PC-9 (cell line): ENCODE results near the gene GAL3ST1. TPM values are rescaled to one million over a fixed set of nuclear protein-coding genes. Genes with fewer than 3 reads are reported as not detected.

Source experiments
- BruUV-seq: library from RNA; stranded (reverse); fragments of 400-500 nt; replicated peaks from 2 replicates; lab custom pipeline; 2021; lab: Mats Ljungman, UMichigan
- CTCF ChIA-PET: fragments of 300-600 bp; sonication (Branson Sonifier 250); formaldehyde crosslinking; loops from one replicate; lab custom pipeline; 2022; ENCODE audit warnings: antibody characterized with exemption; lab: Charles Lee
- POLR2A ChIA-PET: fragments of 300-600 bp; sonication (Branson Sonifier 250); formaldehyde crosslinking; loops from one replicate; lab custom pipeline; 2022; ENCODE audit warnings: antibody characterized with exemption; ENCODE audit not compliant: unreplicated experiment; lab: Charles Lee
- DNase-seq, 2 experiments: peaks; one replicate each; pipeline versions ENCODE4 v3.0.0 to v3.0.0-alpha.2; 2015 to 2022; ENCODE audit warnings: mixed read lengths in 1 of 2
- H2AFZ ChIP-seq: fragments of 200-600 bp; sonication (generic); 2 replicates; pipeline ENCODE4 v1.8.1; 2017; ENCODE audit warnings: antibody characterized with exemption
- H3F3A ChIP-seq: fragments of 200-600 bp; sonication (generic); 2 replicates; pipeline ENCODE4 v1.8.1; 2017; ENCODE audit warnings: antibody characterized with exemption, mild to moderate bottlenecking, low read depth; ENCODE audit not compliant: insufficient read depth
- H3K27ac ChIP-seq: fragments of 200-600 bp; sonication (generic); 2 replicates; pipeline ENCODE4 v1.6.1; 2016; ENCODE audit warnings: mixed run types
- H3K27me3 ChIP-seq: fragments of 200-600 bp; sonication (generic); 2 replicates; pipeline ENCODE4 v1.6.1; 2016; ENCODE audit warnings: low read depth, mixed run types; ENCODE audit not compliant: insufficient read depth
- H3K36me3 ChIP-seq: fragments of 200-600 bp; sonication (generic); 2 replicates; pipeline ENCODE4 v1.6.1; 2016; ENCODE audit warnings: low read depth, mixed run types
- H3K4me1 ChIP-seq: fragments of 200-600 bp; sonication (generic); replicated peaks from 2 replicates; pipeline ENCODE4 v1.6.1; 2016; ENCODE audit warnings: mixed run types; ENCODE audit not compliant: insufficient read depth
- H3K4me2 ChIP-seq: fragments of 200-600 bp; sonication (generic); 2 replicates; pipeline ENCODE4 v1.6.1; 2017; ENCODE audit warnings: mixed run types
- H3K4me3 ChIP-seq: fragments of 200-600 bp; sonication (generic); 2 replicates; pipeline ENCODE4 v1.6.1; 2016; ENCODE audit warnings: mixed run types
- H3K79me2 ChIP-seq: fragments of 200-600 bp; sonication (generic); 2 replicates; pipeline ENCODE4 v1.6.1; 2017; ENCODE audit warnings: low read depth, mixed run types
- H3K9me2 ChIP-seq: fragments of 200-600 bp; sonication (generic); 2 replicates; pipeline ENCODE4 v1.8.1; 2017; ENCODE audit warnings: mild to moderate bottlenecking; ENCODE audit not compliant: insufficient read depth
- H3K9me3 ChIP-seq: fragments of 200-600 bp; sonication (generic); 2 replicates; pipeline ENCODE4 v1.8.1; 2016; ENCODE audit warnings: low read depth; ENCODE audit not compliant: insufficient read depth
- H4K20me1 ChIP-seq: fragments of 200-600 bp; sonication (generic); 2 replicates; pipeline ENCODE4 v1.8.1; 2017; ENCODE audit not compliant: insufficient read depth
- EZH2 ChIP-seq: fragments of 200-600 bp; sonication (generic); IDR thresholded peaks from 2 replicates; pipeline ENCODE4 v1.8.0; 2017; ENCODE audit warnings: antibody characterized with exemption, low read depth
- intact Hi-C: fragments of 100-400 bp; cut with micrococcal nuclease; formaldehyde crosslinking; loops from one replicate; pipeline ENCODE4 v1.10.0; 2022; ENCODE audit not compliant: unreplicated experiment
- total RNA-seq: library from RNA; stranded (reverse); gene quantifications from 2 replicates; pipeline ENCODE4 v1.2.3, GENCODE V29; 2021
- TF ChIP-seq, protein P1 (sequence below): fragments of 200-600 bp; sonication (generic); conservative IDR thresholded peaks from 2 replicates; pipeline ENCODE4 v1.6.1; 2017; ENCODE audit warnings: mixed run types, antibody characterized with exemption, mild to moderate bottlenecking, moderate library complexity

GAL3ST1 gene
- total RNA-seq, 1 experiment from 2014 or later: 0.52 TPM

- Histone ChIP-seq H3K4me3 (no peak overlapping the region), H3K9me3 (no peaks in the 10 kb centered on the region), H3F3A (no peaks in the 10 kb centered on the region), H3K4me2 (no peak overlapping the region), H3K79me2 (no peaks in the 10 kb centered on the region), H2AFZ (no peak overlapping the region), H4K20me1 (no peaks in the 10 kb centered on the region), H3K27ac (no peak overlapping the region), H3K9me2 (no peaks in the 10 kb centered on the region), H3K36me3 (no peaks in the 10 kb centered on the region), H3K27me3 (no peaks in the 10 kb centered on the region), H3K4me1 (0 out of 2 replicates have a peak, but pooled peaks cover 9% of the 10 kb centered on the region)
- POLR2A ChIA-PET: no interaction called here
- DNase-seq: no peak
- no TSS peak for BruUV-seq
- intact Hi-C loops: no loop called here
- no peak for TF ChIP-seq EZH2
- TF ChIP-seq, protein P1, sequence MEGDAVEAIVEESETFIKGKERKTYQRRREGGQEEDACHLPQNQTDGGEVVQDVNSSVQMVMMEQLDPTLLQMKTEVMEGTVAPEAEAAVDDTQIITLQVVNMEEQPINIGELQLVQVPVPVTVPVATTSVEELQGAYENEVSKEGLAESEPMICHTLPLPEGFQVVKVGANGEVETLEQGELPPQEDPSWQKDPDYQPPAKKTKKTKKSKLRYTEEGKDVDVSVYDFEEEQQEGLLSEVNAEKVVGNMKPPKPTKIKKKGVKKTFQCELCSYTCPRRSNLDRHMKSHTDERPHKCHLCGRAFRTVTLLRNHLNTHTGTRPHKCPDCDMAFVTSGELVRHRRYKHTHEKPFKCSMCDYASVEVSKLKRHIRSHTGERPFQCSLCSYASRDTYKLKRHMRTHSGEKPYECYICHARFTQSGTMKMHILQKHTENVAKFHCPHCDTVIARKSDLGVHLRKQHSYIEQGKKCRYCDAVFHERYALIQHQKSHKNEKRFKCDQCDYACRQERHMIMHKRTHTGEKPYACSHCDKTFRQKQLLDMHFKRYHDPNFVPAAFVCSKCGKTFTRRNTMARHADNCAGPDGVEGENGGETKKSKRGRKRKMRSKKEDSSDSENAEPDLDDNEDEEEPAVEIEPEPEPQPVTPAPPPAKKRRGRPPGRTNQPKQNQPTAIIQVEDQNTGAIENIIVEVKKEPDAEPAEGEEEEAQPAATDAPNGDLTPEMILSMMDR: no peak
- CTCF ChIA-PET: no interaction called here
These were observed 27.3 kb downstream of the GAL3ST1 start for GRCh38 chr22:30547188-30547587.

DNA sequence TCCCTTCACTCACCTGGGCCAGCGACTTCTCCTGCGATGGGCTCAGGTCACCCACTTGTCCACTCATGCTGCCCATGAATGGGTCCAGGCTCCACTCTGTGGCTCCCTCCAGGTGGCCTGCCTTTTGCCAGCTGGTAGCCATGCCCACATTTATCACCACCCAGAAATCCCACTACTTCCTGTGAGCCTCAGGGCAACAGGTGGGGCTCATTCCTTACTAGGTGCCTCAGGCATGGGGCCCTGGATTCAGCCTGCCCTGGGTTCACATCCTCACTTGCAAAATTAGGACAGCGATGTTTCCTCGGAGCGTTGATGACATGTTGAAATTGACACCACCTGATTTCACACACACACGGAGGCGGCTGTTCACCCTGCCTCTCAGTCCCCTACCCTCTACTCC is 27.8 kb downstream of the GAL3ST1 start, which contains the start of gene SEC14L6:
SEC14L6 (minus strand) TSS at position 126 of the 400 bp plus-strand sequence; CDS start at position 67, 59 bp downstream.
- 0 out of 2 replicates have a peak, but pooled peaks cover 9% of the 10 kb centered on the region for H3K4me1 ChIP-seq
- peak; percentile 34 to 51 for DNase-seq
- no peak within 1 kb of the TSS for H3K27ac ChIP-seq
- CTCF ChIA-PET: no interaction called here
- H3K4me3 ChIP-seq: no peak within 1 kb of the TSS
- no peaks in the 10 kb centered on the region for H3K27me3 ChIP-seq
- intact Hi-C loops: no loop called here
- H2AFZ ChIP-seq: no peak within 1 kb of the TSS
- TF ChIP-seq, protein P1: no peak
- no peak for TF ChIP-seq EZH2
- H3K4me2 ChIP-seq: no peak within 1 kb of the TSS
- no peaks in the 10 kb centered on the region for H3K36me3 ChIP-seq
- H3K9me2 ChIP-seq: no peaks in the 10 kb centered on the region
- H3F3A ChIP-seq: no peaks in the 10 kb centered on the region
- no peaks in the 10 kb centered on the region for H3K9me3 ChIP-seq
- H3K79me2 ChIP-seq: no peaks in the 10 kb centered on the region
- no peaks in the 10 kb centered on the region for H4K20me1 ChIP-seq
- POLR2A ChIA-PET: no interaction called here
- no TSS peak for BruUV-seq

DNA sequence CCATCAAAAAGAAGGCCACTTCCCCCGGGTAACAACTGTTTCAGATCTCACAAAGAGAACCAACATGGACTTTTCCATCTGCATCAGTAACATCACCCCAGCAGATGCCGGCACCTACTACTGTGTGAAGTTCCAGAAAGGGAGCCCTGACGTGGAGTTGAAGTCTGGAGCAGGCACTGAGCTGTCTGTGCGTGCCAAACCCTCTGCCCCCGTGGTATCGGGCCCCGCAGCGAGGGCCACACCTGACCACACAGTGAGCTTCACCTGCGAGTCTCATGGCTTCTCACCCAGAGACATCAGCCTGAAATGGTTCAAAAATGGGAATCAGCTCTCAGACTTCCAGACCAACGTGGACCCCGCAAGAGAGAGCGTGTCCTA is 31.7 kb downstream of the GAL3ST1 start:
- TF ChIP-seq, protein P1: no peak
- TF ChIP-seq EZH2: no peak
- Histone ChIP-seq H3K27ac (no peak overlapping the region), H3K4me3 (no peak overlapping the region), H4K20me1 (no peaks in the 10 kb centered on the region), H2AFZ (no peak overlapping the region), H3K9me3 (no peaks in the 10 kb centered on the region), H3K9me2 (no peaks in the 10 kb centered on the region), H3F3A (no peaks in the 10 kb centered on the region; the same call in 1 of the 2 replicates), H3K36me3 (no peaks in the 10 kb centered on the region), H3K79me2 (no peaks in the 10 kb centered on the region), H3K4me1 (0 out of 2 replicates have a peak, but pooled peaks cover 9% of the 10 kb centered on the region), H3K4me2 (no peak overlapping the region), H3K27me3 (no peaks in the 10 kb centered on the region)
- no TSS peak for BruUV-seq
- intact Hi-C loops: no loop called here
- no peak for DNase-seq
- ChIA-PET CTCF (interaction anchor here (0.6 kb wide), 1 partner anchor 91 kb away, joined by 4 read pairs; no protein-coding TSS in a partner anchor), POLR2A (interaction anchor here (0.6 kb wide), 1 partner anchor 21 kb away, joined by 4 read pairs; no protein-coding TSS in a partner anchor)
